ACHN (cell line): ENCODE measurements around the gene TAF11L2.
"Not testable (repeated sequence)": the region's sequence is repeated elsewhere in the genome, so short reads cannot be mapped to it uniquely, and the experiment has no call there.

Experiments used
- DNase-seq: peaks from one replicate; pipeline ENCODE4 v3.0.0-alpha.2; 2015
- in situ Hi-C: cut with HindIII; loops from 2 replicates; pipeline ENCODE4 v1.10.0; 2017; ENCODE audit warnings: low sequenced_read_pairs, low pct_ligation_motif_present, low pct_unique_long_range_greater_than_20kb

The TAF11L2 gene

DNA sequence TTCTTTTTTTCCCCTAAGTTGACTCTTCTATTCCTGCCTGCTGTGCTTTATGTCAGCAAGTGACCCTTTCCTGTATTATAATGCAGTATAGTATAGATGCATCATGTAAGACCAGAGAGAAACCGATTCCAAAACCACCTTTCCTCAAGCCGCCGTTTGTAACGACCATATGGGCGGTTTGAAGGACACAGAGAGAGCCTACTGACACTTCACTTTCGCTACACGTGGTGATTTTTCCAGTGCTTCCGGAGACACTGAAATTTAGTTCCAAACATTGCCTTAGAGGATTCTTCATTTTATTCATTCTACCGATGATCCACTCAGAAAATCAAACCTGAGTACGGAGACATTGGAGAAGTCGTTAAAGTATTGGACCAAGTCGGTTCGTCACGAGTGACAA is 21.5 kb downstream of the TAF11L2 start:
- in situ Hi-C loops, DNase-seq: not testable (repeated sequence)

DNA sequence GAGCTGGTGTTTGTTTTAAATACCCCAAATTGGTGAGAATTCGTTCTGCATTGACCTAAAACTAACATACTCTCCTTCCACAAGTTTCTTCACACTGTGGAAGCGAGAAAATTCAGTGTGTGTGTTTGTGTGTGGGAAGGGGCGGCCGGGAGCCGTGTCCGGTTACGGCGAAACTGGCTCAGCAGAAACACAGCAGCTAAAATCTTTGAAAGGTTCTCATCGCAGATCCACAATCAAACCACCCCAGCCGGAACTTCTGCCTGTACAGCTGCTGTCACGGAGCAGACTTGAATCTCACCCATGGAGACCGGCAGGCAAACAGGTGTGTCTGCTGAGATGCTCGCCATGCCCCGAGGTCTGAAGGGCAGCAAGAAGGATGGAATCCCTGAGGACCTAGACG is 23.5 kb downstream of the TAF11L2 start, which contains the start of gene TAF11L4:
TAF11L4 (plus strand) TSS at position 301 of the 400 bp plus-strand sequence.
- DNase-seq, in situ Hi-C loops: not testable (repeated sequence)

DNA sequence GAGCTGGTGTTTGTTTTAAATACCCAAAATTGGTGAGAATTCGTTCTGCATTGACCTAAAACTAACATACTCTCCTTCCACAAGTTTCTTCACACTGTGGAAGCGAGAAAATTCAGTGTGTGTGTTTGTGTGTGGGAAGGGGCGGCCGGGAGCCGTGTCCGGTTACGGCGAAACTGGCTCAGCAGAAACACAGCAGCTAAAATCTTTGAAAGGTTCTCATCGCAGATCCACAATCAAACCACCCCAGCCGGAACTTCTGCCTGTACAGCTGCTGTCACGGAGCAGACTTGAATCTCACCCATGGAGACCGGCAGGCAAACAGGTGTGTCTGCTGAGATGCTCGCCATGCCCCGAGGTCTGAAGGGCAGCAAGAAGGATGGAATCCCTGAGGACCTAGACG is 26.9 kb downstream of the TAF11L2 start, which contains the start of gene TAF11L5:
TAF11L5 (plus strand) TSS at position 301 of the 400 bp plus-strand sequence.
- in situ Hi-C loops, DNase-seq: not testable (repeated sequence)

DNA sequence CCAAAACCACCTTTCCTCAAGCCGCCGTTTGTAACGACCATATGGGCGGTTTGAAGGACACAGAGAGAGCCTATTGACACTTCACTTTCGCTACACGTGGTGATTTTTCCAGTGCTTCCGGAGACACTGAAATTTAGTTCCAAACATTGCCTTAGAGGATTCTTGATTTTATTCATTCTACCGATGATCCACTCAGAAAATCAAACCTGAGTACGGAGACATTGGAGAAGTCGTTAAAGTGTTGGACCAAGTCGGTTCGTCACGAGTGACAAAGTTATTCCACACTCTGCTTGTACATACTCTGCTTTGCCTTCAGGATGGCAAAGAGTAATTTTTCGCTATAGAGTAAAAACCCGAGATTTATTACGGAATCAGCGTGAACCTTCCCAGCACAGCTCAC is 28.5 kb downstream of the TAF11L2 start:
- DNase-seq, in situ Hi-C loops: not testable (repeated sequence)

DNA sequence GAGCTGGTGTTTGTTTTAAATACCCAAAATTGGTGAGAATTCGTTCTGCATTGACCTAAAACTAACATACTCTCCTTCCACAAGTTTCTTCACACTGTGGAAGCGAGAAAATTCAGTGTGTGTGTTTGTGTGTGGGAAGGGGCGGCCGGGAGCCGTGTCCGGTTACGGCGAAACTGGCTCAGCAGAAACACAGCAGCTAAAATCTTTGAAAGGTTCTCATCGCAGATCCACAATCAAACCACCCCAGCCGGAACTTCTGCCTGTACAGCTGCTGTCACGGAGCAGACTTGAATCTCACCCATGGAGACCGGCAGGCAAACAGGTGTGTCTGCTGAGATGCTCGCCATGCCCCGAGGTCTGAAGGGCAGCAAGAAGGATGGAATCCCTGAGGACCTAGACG is 30.3 kb downstream of the TAF11L2 start, which contains the start of gene TAF11L6:
TAF11L6 (plus strand) TSS at position 301 of the 400 bp plus-strand sequence.
- in situ Hi-C loops, DNase-seq: not testable (repeated sequence)
